Dedifferentiated amniotic fluid mesenchymal stem cell (primary cell): ENCODE data around the gene IFNK.

Experiments
- DNase-seq: peaks from one replicate; pipeline ENCODE4 v3.0.0-alpha.2; 2016; ENCODE audit errors: extremely low spot score

Gene IFNK

DNA sequence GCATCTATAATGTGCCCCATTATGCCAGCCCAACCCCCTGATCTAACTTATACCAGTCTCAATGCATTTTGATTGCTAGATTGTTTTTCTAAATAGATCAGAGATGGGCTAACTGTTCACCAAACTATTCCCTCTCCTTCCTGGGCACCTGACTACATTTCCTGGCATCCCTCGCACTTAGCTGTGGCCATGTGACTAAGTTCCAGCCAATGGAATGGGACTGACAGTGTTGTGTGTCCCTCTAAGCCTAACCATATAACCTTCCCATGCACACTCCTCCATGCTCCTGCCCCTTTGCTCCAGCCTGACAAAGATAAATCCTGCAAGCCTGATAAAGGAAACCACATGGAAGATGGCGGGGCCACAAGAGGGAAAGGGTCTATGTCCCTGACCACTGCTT is 12.3 kb upstream of the IFNK start:
- no peak for DNase-seq

DNA sequence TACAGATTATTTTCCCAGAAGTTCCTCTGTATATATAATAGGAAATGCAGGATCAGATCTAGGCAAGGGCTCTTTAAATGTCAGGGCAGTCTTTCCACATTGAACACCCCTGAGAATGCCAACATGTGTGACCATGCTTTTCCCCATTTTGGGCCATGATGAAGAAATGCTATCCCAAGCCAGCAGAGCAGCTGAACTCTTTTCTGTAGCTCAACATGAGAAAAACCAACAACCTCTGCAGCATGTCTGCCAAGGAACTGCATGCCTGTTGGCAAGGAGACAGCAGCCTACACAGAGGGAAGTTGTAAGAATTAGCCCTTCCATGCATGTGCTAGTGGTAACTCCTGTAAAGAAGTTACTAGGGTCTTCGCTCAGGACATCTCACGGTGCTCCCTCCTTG is 9.5 kb upstream of the IFNK start:
- DNase-seq, result no peak

DNA sequence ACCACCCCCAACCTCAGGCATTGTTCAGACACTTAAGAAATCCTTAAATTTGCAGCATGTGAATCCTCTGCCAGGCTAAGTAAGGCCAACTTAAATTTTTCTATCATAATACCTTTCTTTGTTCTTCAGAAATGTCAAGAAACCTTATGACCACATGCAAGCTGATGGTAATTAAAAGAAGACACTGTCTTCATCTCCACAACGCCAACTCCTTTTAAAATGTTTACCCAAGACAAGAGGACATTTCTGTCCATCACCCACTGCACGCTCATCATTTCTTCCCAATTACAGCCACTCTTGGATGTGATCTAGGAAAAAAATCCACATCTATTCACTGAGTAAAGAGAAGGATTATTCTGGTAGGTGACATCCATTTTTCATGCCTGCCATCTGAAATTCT is 6.1 kb upstream of the IFNK start:
- no peak for DNase-seq

- no peak for DNase-seq
Measured at GRCh38 chr9:27518809-27519208, 5.3 kb upstream of the IFNK start.

GRCh38 chr9:27519466-27520465 is 4.3 kb upstream of the IFNK start:
- DNase-seq, result no peak

DNA sequence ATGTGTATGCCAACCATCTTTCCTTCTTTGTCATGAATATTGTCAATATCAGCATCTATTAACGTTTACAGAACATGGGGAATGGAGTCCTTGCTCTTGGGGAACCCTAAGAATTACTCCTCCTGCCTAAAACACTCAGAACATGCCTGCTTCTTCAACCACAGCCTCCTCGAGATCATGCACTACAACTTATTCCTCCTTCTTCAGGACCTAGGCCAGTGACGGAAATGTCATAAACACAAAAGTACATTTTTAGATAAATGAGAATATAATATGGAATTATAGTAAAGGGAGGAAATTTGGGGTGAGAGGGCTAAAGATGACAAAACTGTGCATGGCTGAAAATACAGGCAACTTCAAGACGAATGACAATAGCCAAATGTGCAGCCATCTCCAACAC is 3.1 kb upstream of the IFNK start:
- no peak for DNase-seq

DNA sequence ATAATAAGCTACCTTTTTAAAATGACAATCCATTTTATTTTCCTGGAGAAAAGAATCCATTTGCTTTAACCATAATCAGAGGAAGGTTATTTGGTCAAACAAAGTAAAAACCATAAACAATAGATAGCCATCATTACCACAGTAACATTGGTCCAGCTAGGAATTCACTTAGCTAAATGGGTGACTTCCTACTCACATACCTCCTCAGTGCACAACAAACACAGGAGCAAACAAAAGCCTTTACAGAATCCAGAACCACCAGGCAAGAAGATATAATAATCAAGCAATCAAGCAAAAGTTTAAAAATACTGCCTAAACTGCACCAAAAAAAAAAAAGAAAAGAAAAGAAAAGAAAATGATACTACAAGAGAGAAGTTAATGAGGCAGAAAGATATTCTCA is 949 bp upstream of the IFNK start:
- no peak for DNase-seq

- no peak for DNase-seq
Measured at GRCh38 chr9:27527702-27528075, 3.6 kb downstream of the IFNK start.

- no peak for DNase-seq
Measured at GRCh38 chr9:27528076-27528885, 4.2 kb downstream of the IFNK start.

- no peak for DNase-seq
Measured at GRCh38 chr9:27528886-27529315, 4.8 kb downstream of the IFNK start.

DNA sequence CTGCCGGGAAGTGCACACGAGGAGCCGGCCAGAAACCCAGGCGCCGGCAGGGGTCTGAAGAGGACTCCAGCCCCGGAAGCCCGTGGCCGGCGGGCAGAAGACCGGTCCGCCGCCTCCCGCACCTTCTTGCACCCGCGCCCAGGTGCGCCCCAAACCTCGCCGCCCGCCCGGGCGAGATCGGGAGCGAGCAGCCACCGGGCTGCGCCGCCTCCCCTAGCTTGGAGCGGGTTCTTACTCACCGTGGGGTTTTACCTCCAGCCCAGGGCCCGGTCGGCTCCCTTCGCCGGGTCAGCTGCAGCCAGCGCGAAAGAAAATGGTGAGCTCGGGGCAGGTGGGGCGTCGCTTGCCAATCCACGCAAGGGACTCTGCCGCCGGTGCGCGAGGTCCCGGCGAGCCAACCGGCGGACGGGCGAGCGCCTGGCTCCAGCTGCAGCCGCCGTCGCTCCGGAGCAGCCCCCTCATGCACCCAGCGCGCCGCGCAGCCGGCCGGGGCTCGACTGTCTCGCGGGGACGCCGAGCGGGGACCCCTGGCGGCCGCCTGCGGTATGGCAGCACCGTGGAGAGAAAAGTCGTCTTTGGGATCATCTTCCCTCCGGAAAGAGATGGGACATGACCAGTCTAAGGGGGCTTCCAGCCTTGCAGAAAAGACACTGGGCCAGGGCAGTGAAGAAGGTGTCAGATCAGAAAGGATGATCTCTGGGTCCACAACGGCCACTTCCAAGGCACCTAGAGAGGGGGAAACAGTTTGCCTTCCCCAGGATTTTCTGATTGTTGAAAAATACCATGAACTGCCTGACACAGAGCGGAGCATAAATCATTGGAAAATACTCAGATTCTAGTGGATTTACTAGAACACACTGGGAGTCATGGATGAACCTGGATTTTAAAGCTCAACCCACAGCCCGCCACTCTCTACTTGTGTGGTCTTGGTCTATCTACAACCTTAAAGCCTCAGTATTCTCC is 5.5 kb downstream of the IFNK start, which contains the start of gene MOB3B:
TSS of gene MOB3B (minus strand) at position 499 of the 963 bp plus-strand sequence. CDS start 74,264 bp downstream, outside the sequence.
- DNase-seq, result no peak

DNA sequence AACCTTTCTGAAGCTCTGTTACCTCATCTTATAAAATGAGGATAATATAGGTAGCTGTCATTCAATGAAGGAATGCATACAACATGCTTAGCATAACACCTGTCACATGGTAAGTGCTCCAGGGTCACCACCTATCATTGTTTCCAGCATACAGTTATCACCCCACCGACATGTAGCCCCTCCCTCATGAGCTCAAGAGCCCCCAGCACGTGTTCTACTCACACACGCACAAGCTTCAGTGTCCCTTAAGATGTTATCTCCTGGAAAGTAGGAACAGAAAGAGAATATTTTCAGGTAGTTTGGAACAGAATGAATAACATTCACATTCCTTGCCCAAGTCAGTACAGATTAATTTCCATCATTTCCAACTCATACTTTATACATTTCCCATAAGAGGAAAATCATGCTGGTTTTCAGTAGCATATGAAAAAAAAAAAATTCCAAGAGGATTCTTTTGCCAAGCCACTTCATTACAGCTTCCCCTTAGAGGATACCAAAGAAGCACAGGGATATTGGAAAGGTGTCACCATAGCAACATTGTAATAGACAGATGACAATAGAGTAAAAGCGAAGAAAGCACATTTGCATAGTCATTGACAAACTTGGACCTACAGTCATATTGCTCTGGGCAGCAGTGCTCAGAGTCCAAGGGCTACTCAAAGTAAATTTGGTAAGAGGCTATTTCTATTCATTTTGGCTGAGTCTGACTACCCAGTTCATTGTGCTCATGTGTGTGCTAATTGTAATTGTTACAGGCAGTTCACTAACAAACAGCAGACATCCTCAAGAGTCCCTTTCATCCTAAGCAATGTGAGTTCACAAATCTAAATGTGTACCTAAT is 7.0 kb downstream of the IFNK start:
- DNase-seq, result no peak

- no peak for DNase-seq
Measured at GRCh38 chr9:27532046-27532445, 8.0 kb downstream of the IFNK start.

DNA sequence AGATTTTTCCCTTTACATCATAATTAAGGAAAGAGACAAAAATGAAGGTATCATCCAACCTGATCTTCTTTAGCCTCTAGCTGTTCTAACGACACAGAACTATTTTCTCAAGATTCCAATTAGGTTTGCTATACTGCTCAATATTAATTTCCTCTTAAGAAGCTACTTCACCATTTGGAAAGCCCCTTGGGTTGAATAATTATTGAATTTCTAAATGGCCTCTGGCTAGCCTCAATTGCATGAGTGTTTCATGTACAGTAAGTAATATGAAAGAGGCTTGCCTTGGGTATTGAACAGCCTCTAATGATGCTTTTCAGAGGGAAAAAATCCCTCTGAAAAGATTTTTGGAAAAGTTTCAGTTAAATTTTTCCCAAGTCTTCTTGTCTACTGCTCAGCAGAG is 9.2 kb downstream of the IFNK start:
- no peak for DNase-seq

DNA sequence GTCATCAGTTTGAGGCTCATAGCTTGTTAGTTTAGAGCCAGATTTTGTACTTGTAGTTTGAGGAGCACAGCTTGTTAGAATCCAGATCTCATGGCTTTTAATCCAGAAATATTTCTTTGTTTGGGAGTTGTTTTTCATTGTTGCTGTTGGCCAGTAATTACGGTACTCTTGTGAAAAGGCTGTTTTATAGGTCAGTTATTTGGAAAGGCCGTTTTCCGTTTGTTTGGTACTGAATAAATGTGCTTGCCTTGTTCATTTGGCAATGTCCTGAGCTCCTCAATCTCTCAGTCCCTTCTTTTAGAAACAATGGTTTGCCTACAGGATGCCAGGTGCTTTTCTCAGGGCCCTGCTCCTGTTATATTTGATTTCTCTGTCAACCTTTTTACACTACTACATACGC is 10.0 kb downstream of the IFNK start:
- no peak for DNase-seq

DNA sequence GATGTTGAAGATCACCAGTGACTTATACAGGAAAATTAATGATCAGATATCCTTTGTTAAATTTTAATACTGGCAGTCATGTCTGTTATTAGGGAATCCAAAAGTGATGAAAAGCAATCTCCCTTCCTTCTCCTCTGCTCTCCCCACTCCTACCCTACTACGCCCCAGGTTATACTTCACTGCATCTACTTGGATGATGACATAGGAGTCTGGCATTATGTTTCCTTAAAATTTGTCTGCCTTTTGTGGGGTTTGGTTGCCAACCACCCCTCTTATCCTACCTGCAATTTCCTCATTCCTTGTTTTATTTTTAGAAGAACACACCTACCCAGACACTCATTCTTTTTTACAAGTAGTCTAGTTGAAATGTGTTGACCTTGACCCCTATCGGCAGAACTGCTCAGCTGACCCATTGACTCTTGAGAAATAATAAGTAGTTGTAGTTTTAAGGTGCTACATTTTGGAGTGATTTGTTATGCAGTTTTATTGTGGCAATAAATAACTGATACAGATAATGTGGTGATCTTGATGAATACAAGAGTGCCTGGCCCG is 10.6 kb downstream of the IFNK start:
- DNase-seq, result no peak

DNA sequence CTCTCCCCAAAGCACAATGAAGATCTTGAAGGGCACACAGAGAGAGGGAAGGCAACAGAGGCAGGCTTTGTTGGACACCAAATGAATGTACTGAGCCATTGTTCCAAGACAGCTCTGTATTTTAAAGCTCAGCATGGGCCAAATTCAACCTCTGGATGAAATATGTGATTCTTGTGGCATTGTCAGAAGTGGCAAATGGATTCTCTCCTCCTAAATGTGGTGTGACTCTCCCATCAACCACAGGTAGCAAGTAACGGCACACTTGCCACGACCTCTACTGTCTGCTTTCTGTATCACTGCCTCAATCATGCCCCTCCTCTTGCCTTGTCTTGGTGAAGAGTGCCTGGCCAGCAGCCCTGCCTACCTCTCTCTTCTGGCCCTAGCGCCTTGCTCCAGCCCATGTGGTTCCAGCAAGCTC is 11.6 kb downstream of the IFNK start:
- DNase-seq, result no peak

- DNase-seq, result no peak
Measured at GRCh38 chr9:27536168-27536567, 12.1 kb downstream of the IFNK start.

- DNase-seq, result no peak
Measured at GRCh38 chr9:27537027-27537435, 12.9 kb downstream of the IFNK start.

DNA sequence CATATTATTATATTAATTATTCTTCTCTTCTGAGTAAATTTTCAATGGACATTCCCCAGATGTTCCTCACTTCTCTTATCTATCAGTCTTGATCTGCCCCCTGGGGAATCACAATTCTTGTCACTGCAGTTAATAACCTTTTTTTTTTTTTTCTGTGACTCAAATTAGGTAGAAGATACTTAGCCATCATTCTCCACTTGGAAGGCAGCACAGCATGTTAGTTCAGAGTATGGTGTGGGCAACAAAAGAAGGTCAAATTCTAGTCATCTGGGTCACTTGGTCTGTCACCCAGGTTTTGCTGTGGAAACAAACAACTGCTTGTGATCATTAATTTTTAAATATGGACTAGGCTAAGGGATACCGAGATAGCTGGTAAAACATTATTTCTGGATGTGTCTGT is 13.7 kb downstream of the IFNK start:
- no peak for DNase-seq
